ENCODE data around the gene APBA2.

DNA sequence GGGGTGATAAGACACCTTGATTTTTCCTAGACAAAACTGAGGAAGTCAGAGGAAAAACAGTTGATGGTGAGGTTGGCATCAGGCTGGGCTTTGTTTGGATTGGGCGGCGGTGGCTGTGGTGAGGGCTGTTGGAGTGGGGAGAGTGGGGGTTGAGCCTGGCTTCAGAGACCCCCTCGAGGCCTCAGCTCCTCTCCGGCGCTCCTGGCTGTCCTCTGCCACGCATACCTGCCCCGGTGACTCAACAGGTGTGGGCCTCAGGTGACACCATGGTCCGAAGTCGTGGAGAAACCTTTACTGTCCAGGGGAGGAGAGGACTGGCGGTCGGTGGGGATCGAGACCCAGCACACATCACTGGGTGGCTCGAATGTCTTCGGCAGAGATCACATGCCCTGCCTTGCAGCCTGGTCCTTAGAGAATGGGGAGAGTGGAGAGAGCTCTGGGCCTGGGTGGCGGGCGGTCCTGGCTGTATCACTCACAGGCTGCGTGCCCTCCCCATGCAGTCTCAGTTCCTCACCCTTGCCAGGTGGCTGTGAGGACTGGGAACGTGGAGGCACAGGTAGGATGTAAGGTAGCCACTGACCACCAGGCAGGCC is 2.6 kb downstream of the APBA2 start:
- TF ChIP-seq, protein P1, sequence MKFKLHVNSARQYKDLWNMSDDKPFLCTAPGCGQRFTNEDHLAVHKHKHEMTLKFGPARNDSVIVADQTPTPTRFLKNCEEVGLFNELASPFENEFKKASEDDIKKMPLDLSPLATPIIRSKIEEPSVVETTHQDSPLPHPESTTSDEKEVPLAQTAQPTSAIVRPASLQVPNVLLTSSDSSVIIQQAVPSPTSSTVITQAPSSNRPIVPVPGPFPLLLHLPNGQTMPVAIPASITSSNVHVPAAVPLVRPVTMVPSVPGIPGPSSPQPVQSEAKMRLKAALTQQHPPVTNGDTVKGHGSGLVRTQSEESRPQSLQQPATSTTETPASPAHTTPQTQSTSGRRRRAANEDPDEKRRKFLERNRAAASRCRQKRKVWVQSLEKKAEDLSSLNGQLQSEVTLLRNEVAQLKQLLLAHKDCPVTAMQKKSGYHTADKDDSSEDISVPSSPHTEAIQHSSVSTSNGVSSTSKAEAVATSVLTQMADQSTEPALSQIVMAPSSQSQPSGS (CRISPR knock-in tag; IDR thresholded peaks at IDR 0.05; ENCODE audit: borderline replicate concordance, low read depth) = no peak
- TF ChIP-seq FOXP1 (CRISPR knock-in tag; IDR thresholded peaks at IDR 0.05; ENCODE audit: borderline replicate concordance) (no peak), CREM (CRISPR knock-in tag; IDR thresholded peaks at IDR 0.05) (no peak), CREB1 (CRISPR knock-in tag; IDR thresholded peaks at IDR 0.05) (no peak), ZNF317 (CRISPR knock-in tag; IDR thresholded peaks at IDR 0.05; ENCODE audit: borderline replicate concordance, low read depth) (no peak), SMAD3 (CRISPR knock-in tag; IDR thresholded peaks at IDR 0.05; ENCODE audit: borderline replicate concordance) (no peak), ZNF263 (CRISPR knock-in tag; IDR thresholded peaks at IDR 0.05; ENCODE audit: low read depth) (no peak)
- TF ChIP-seq, protein P2, sequence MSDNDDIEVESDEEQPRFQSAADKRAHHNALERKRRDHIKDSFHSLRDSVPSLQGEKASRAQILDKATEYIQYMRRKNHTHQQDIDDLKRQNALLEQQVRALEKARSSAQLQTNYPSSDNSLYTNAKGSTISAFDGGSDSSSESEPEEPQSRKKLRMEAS (CRISPR knock-in tag; IDR thresholded peaks at IDR 0.05) = no peak
- TF ChIP-seq, protein P3, sequence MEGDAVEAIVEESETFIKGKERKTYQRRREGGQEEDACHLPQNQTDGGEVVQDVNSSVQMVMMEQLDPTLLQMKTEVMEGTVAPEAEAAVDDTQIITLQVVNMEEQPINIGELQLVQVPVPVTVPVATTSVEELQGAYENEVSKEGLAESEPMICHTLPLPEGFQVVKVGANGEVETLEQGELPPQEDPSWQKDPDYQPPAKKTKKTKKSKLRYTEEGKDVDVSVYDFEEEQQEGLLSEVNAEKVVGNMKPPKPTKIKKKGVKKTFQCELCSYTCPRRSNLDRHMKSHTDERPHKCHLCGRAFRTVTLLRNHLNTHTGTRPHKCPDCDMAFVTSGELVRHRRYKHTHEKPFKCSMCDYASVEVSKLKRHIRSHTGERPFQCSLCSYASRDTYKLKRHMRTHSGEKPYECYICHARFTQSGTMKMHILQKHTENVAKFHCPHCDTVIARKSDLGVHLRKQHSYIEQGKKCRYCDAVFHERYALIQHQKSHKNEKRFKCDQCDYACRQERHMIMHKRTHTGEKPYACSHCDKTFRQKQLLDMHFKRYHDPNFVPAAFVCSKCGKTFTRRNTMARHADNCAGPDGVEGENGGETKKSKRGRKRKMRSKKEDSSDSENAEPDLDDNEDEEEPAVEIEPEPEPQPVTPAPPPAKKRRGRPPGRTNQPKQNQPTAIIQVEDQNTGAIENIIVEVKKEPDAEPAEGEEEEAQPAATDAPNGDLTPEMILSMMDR (IDR thresholded peaks at IDR 0.05) = no peak
- TF ChIP-seq, protein P4, sequence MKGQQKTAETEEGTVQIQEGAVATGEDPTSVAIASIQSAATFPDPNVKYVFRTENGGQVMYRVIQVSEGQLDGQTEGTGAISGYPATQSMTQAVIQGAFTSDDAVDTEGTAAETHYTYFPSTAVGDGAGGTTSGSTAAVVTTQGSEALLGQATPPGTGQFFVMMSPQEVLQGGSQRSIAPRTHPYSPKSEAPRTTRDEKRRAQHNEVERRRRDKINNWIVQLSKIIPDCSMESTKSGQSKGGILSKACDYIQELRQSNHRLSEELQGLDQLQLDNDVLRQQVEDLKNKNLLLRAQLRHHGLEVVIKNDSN (CRISPR knock-in tag; IDR thresholded peaks at IDR 0.05) = no peak
- TF ChIP-seq, protein P5, sequence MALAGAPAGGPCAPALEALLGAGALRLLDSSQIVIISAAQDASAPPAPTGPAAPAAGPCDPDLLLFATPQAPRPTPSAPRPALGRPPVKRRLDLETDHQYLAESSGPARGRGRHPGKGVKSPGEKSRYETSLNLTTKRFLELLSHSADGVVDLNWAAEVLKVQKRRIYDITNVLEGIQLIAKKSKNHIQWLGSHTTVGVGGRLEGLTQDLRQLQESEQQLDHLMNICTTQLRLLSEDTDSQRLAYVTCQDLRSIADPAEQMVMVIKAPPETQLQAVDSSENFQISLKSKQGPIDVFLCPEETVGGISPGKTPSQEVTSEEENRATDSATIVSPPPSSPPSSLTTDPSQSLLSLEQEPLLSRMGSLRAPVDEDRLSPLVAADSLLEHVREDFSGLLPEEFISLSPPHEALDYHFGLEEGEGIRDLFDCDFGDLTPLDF (CRISPR knock-in tag; IDR thresholded peaks at IDR 0.05) = no peak
- TF ChIP-seq, protein P6, sequence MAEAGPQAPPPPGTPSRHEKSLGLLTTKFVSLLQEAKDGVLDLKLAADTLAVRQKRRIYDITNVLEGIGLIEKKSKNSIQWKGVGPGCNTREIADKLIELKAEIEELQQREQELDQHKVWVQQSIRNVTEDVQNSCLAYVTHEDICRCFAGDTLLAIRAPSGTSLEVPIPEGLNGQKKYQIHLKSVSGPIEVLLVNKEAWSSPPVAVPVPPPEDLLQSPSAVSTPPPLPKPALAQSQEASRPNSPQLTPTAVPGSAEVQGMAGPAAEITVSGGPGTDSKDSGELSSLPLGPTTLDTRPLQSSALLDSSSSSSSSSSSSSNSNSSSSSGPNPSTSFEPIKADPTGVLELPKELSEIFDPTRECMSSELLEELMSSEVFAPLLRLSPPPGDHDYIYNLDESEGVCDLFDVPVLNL (CRISPR knock-in tag; IDR thresholded peaks at IDR 0.05; ENCODE audit: borderline replicate concordance, low read depth) = no peak
